ENCODE data around the gene CCDC122.

The CCDC122 gene

DNA sequence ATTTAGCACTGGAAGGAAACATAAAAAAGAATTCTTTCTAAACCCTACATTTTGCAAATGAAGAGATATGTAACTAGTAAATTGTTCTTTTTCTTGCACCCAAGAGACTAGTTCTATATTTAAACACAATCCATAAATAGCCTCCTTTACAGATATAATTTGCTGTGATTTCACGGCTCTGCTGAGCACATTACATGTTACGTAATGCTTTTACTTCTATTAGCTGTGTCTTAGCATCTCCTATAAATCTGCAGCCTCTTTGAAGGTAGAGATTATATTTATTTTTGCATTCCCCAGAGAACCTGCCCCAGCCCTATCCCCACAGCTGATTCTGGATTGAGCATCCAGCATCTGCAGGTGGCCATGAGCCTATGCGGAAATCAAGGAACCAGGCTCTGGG, 32.3 kb upstream of the CCDC122 start:
- H3K27ac ChIP-seq: no peak overlapping the region
- no peak for TF ChIP-seq ZFX (IDR thresholded peaks at IDR 0.05)
- TF ChIP-seq, protein P1, sequence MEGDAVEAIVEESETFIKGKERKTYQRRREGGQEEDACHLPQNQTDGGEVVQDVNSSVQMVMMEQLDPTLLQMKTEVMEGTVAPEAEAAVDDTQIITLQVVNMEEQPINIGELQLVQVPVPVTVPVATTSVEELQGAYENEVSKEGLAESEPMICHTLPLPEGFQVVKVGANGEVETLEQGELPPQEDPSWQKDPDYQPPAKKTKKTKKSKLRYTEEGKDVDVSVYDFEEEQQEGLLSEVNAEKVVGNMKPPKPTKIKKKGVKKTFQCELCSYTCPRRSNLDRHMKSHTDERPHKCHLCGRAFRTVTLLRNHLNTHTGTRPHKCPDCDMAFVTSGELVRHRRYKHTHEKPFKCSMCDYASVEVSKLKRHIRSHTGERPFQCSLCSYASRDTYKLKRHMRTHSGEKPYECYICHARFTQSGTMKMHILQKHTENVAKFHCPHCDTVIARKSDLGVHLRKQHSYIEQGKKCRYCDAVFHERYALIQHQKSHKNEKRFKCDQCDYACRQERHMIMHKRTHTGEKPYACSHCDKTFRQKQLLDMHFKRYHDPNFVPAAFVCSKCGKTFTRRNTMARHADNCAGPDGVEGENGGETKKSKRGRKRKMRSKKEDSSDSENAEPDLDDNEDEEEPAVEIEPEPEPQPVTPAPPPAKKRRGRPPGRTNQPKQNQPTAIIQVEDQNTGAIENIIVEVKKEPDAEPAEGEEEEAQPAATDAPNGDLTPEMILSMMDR (conservative IDR thresholded peaks at IDR 0.05): no peak

- TF ChIP-seq, protein P1 (conservative IDR thresholded peaks at IDR 0.05): no peak
- no peak for TF ChIP-seq ZFX (IDR thresholded peaks at IDR 0.05)
- no peak overlapping the region for H3K27ac ChIP-seq
Measured at GRCh38 chr13:43911278-43911677, 31.7 kb upstream of the CCDC122 start.

- TF ChIP-seq, protein P1 (conservative IDR thresholded peaks at IDR 0.05): no peak
- TF ChIP-seq ZFX (IDR thresholded peaks at IDR 0.05): no peak
- H3K27ac ChIP-seq: no peak overlapping the region
Measured at GRCh38 chr13:43910856-43911255, 31.3 kb upstream of the CCDC122 start.

- H3K27ac ChIP-seq: no peak overlapping the region
- TF ChIP-seq, protein P1 (conservative IDR thresholded peaks at IDR 0.05): peak; percentile 62
- TF ChIP-seq ZFX (IDR thresholded peaks at IDR 0.05): no peak
Measured at GRCh38 chr13:43908156-43909126, 28.9 kb upstream of the CCDC122 start.

GRCh38 chr13:43905435-43906031, 26.0 kb upstream of the CCDC122 start:
- no peak overlapping the region for H3K27ac ChIP-seq
- TF ChIP-seq, protein P1 (conservative IDR thresholded peaks at IDR 0.05): peak; percentile 76
- no peak for TF ChIP-seq ZFX (IDR thresholded peaks at IDR 0.05)

DNA sequence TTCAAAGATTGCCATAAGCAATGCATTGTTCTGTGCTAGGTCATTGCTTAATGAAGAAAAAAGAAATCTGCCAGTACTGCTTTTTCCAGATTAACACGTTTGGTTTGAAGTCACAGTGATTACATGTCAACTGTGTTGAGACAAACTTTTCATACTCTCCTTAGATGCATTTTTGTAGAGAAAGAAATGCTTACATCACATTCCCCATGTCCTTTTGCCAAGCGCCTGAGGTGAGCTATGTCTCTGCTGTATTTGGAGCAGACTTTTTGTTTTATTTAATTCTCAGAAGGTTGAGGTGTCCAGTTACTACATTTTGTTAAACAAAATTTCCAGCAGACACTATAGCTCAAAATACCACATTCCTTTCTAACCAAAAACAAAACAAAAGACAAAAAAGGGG, 16.4 kb upstream of the CCDC122 start:
- no peak for TF ChIP-seq ZFX (IDR thresholded peaks at IDR 0.05)
- TF ChIP-seq, protein P1 (conservative IDR thresholded peaks at IDR 0.05): no peak
- no peak overlapping the region for H3K27ac ChIP-seq

DNA sequence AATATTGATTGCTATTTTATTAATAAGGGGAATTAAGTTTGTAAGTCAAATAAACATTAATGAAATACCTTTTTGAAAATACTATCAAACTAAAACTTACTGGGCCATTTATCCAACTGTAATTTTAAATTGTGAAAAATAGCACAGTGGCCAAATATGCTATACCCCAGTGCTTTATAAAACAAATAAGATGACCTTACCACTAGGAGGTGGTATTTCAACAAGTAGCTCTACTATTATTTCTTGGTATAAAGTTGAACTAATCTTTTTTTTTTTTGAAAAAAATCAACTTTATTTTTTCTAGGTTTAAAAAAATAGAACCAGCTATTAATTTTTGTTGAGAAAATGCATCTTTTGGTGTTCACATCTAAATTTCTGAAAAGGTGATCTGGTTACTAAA, 14.9 kb upstream of the CCDC122 start:
- H3K27ac ChIP-seq: no peak overlapping the region
- TF ChIP-seq, protein P1 (conservative IDR thresholded peaks at IDR 0.05): peak; percentile 44
- no peak for TF ChIP-seq ZFX (IDR thresholded peaks at IDR 0.05)

Data from C4-2B (cell line).